ENCODE measurements around the gene AMMECR1.
"Not testable (repeated sequence)": the region's sequence is repeated elsewhere in the genome, so short reads cannot be mapped to it uniquely, and the experiment has no call there.

The AMMECR1 gene

GRCh38 chrX:110161361-110161686 lies 156.6 kb downstream of the AMMECR1 start:
- no peak for DNase-seq

GRCh38 chrX:110159865-110160264 lies 158.0 kb downstream of the AMMECR1 start:
- no peak for DNase-seq

GRCh38 chrX:110159235-110159634 lies 158.7 kb downstream of the AMMECR1 start:
- no peak for DNase-seq

GRCh38 chrX:110157444-110157843 lies 160.4 kb downstream of the AMMECR1 start:
- no peak for DNase-seq

- DNase-seq: no peak
Observed at GRCh38 chrX:110156167-110156754, 161.6 kb downstream of the AMMECR1 start.

- DNase-seq: no peak
Observed at GRCh38 chrX:110155759-110156158, 162.1 kb downstream of the AMMECR1 start.

GRCh38 chrX:110154328-110154727 lies 163.6 kb downstream of the AMMECR1 start:
- DNase-seq: not testable (repeated sequence)

GRCh38 chrX:110153896-110154295 lies 164.0 kb downstream of the AMMECR1 start:
- no peak for DNase-seq

GRCh38 chrX:110153244-110153643 lies 164.6 kb downstream of the AMMECR1 start:
- DNase-seq: no peak

- peak; percentile 43 for DNase-seq
Observed at GRCh38 chrX:110146521-110146920, 171.4 kb downstream of the AMMECR1 start.

GRCh38 chrX:110145854-110146253 lies 172.0 kb downstream of the AMMECR1 start:
- DNase-seq: peak; percentile 30

- DNase-seq: no peak
Observed at GRCh38 chrX:110145311-110145710, 172.6 kb downstream of the AMMECR1 start.

Data from CD4-positive, alpha-beta T cell treated with Interleukin-6 for 4 hours (primary cell).